Neural crest cell (in vitro differentiated cells): ENCODE results near the gene APBA2. TPM values are rescaled to one million over a fixed set of nuclear protein-coding genes. Genes with fewer than 3 reads are reported as not detected.

Source experiments
- DNase-seq: peaks from one replicate; pipeline ENCODE4 v3.0.0; 2021; ENCODE audit warnings: low read depth, mixed read lengths, low spot score
- H3K27ac Mint-ChIP-seq: one replicate; pipeline ENCODE4 v1.8.0; 2021; ENCODE audit warnings: mild to moderate bottlenecking, mixed read lengths; ENCODE audit not compliant: unreplicated experiment
- H3K27me3 Mint-ChIP-seq: 2 replicates; pipeline ENCODE4 v1.8.0; 2021; ENCODE audit warnings: low read depth, mild to moderate bottlenecking, mixed read lengths
- H3K36me3 Mint-ChIP-seq: 2 replicates; pipeline ENCODE4 v1.8.0; 2021; ENCODE audit warnings: low read depth, mild to moderate bottlenecking, mixed read lengths
- H3K4me1 Mint-ChIP-seq: 2 replicates; pipeline ENCODE4 v1.8.0; 2021; ENCODE audit warnings: mixed read lengths
- H3K4me3 Mint-ChIP-seq: one replicate; pipeline ENCODE4 v1.8.0; 2021; ENCODE audit warnings: mild to moderate bottlenecking, mixed read lengths
- H3K9me3 Mint-ChIP-seq: 2 replicates; pipeline ENCODE4 v1.8.0; 2021; ENCODE audit warnings: mixed read lengths
- CTCF ChIP-seq: fragments of 200-600 bp; sonication (generic); conservative IDR thresholded peaks from 2 replicates; pipeline ENCODE4 v1.5.0; 2021; ENCODE audit warnings: antibody characterized with exemption, mild to moderate bottlenecking
- total RNA-seq: library from RNA; stranded (reverse); gene quantifications from 2 replicates; pipeline ENCODE4 v1.2.1, GENCODE V29; 2021

APBA2 gene
- total RNA-seq, 1 donor from 2014 or later = 79.9 TPM

- no peak for TF ChIP-seq CTCF
- DNase-seq = peak; percentile 45
- Mint-ChIP-seq H3K36me3 (peaks cover 12% of the 10 kb centered on the region), H3K27ac (peak overlapping the region; percentile 60), H3K4me1 (peaks cover 42% of the 10 kb centered on the region), H3K4me3 (peak overlapping the region; percentile 1), H3K9me3 (peaks cover 3% of the 10 kb centered on the region), H3K27me3 (peaks cover 3% of the 10 kb centered on the region)
These were observed 98.9 kb downstream of the APBA2 start for GRCh38 chr15:28984421-28985315.

- Mint-ChIP-seq H3K4me1 (peaks cover 39% of the 10 kb centered on the region), H3K9me3 (peaks cover 3% of the 10 kb centered on the region), H3K36me3 (peaks cover 11% of the 10 kb centered on the region), H3K27me3 (peaks cover 3% of the 10 kb centered on the region), H3K4me3 (peak overlapping the region; percentile 32), H3K27ac (peak overlapping the region; percentile 60)
- no peak for TF ChIP-seq CTCF
- no peak for DNase-seq
These were observed 99.5 kb downstream of the APBA2 start for GRCh38 chr15:28985316-28985645.

GRCh38 chr15:28985691-28986090 lies 99.9 kb downstream of the APBA2 start:
- no peak for TF ChIP-seq CTCF
- peaks cover 41% of the 10 kb centered on the region for H3K4me1 Mint-ChIP-seq
- no peak for DNase-seq
- peaks cover 3% of the 10 kb centered on the region for H3K27me3 Mint-ChIP-seq
- peaks cover 3% of the 10 kb centered on the region for H3K9me3 Mint-ChIP-seq
- H3K4me3 Mint-ChIP-seq = peak overlapping the region; percentile 32
- peaks cover 7% of the 10 kb centered on the region for H3K36me3 Mint-ChIP-seq
- peak overlapping the region; percentile 71 for H3K27ac Mint-ChIP-seq

- Mint-ChIP-seq H3K27me3 (peaks cover under 1% of the 10 kb centered on the region), H3K4me1 (peaks cover 45% of the 10 kb centered on the region), H3K27ac (peak overlapping the region; percentile 71), H3K36me3 (peaks cover 4% of the 10 kb centered on the region), H3K9me3 (peaks cover under 1% of the 10 kb centered on the region), H3K4me3 (no peak overlapping the region)
- no peak for DNase-seq
- TF ChIP-seq CTCF = no peak
These were observed 100.3 kb downstream of the APBA2 start for GRCh38 chr15:28986108-28986507.

- DNase-seq = no peak
- Mint-ChIP-seq H3K27me3 (no peaks in the 10 kb centered on the region), H3K9me3 (no peaks in the 10 kb centered on the region), H3K4me1 (peaks cover 48% of the 10 kb centered on the region), H3K36me3 (peaks cover 3% of the 10 kb centered on the region), H3K27ac (no peak overlapping the region), H3K4me3 (no peak overlapping the region)
- TF ChIP-seq CTCF = no peak
These were observed 101.0 kb downstream of the APBA2 start for GRCh38 chr15:28986726-28987125.
